IMR-90 (cell line): ENCODE data around the gene PSMG3. TPM values are rescaled to one million over a fixed set of nuclear protein-coding genes. Genes with fewer than 3 reads are reported as not detected.

ENCODE experiments used
- ATAC-seq: fragments of 200-7000 bp; cut with Tn5 transposase; 2 replicates; pipeline ENCODE4 v1.9.1; 2020; ENCODE audit warnings: low read depth, mild to moderate bottlenecking, moderate library complexity
- BruUV-seq: library from RNA; stranded (reverse); fragments of 400-500 nt; replicated peaks from 2 replicates; lab custom pipeline; 2021; lab: Mats Ljungman, UMichigan
- CTCF ChIA-PET: fragments of 300-600 bp; formaldehyde crosslinking; extraction: SDS; loops from one replicate; lab custom pipeline; 2021; ENCODE audit warnings: antibody characterized with exemption; lab: Yijun Ruan, JAX
- POLR2A ChIA-PET: fragments of 300-600 bp; sonication (Branson Sonifier 250); formaldehyde crosslinking; loops from one replicate; lab custom pipeline; 2022; ENCODE audit warnings: antibody characterized with exemption; ENCODE audit not compliant: unreplicated experiment; lab: Charles Lee
- DNase-seq: peaks from one replicate; pipeline ENCODE4 v3.0.0; 2013
- H2AFZ ChIP-seq: replicated peaks from 2 replicates; pipeline ENCODE3; 2013; ENCODE audit warnings: low read length, mild to moderate bottlenecking; ENCODE audit not compliant: poor library complexity
- H2AK5ac ChIP-seq: 2 replicates; pipeline ENCODE4 v1.6.1; 2013; ENCODE audit warnings: low read depth, low read length, inconsistent platforms
- H2AK9ac ChIP-seq: replicated peaks from 2 replicates; pipeline ENCODE3; 2013; ENCODE audit warnings: mild to moderate bottlenecking, low read depth, low read length, moderate library complexity; ENCODE audit not compliant: poor library complexity
- H2BK120ac ChIP-seq: 2 replicates; pipeline ENCODE4 v1.6.1; 2013; ENCODE audit warnings: low read depth, low read length, inconsistent platforms
- H2BK15ac ChIP-seq: 3 replicates; pipeline ENCODE4 v1.6.1; 2013; ENCODE audit warnings: low read depth, low read length, inconsistent platforms
- H2BK20ac ChIP-seq: 2 replicates; pipeline ENCODE4 v1.6.1; 2013; ENCODE audit warnings: low read depth, mild to moderate bottlenecking, inconsistent platforms, low read length, moderate library complexity
- H2BK5ac ChIP-seq: 2 replicates; pipeline ENCODE4 v1.6.1; 2013; ENCODE audit warnings: mild to moderate bottlenecking, low read depth, low read length, inconsistent platforms; ENCODE audit not compliant: poor library complexity, severe bottlenecking
- H3K14ac ChIP-seq: replicated peaks from 2 replicates; pipeline ENCODE4 v1.6.1; 2013; ENCODE audit warnings: low read depth, low read length, inconsistent platforms
- H3K18ac ChIP-seq: 2 replicates; pipeline ENCODE4 v1.6.1; 2013; ENCODE audit warnings: low read depth, low read length, control low read depth
- H3K23ac ChIP-seq: 2 replicates; pipeline ENCODE4 v1.6.1; 2013; ENCODE audit warnings: low read depth, low read length, inconsistent platforms
- H3K27ac ChIP-seq: 2 replicates; pipeline ENCODE4 v1.5.1; 2013; ENCODE audit warnings: mild to moderate bottlenecking, control low read depth, low read length; ENCODE audit not compliant: insufficient read depth
- H3K27me3 ChIP-seq: 2 replicates; pipeline ENCODE4 v1.6.1; 2013; ENCODE audit warnings: low read length; ENCODE audit not compliant: control insufficient read depth, insufficient read depth
- H3K36me3 ChIP-seq: 2 replicates; pipeline ENCODE4 v1.6.1; 2013; ENCODE audit warnings: low read length, mixed read lengths; ENCODE audit not compliant: control insufficient read depth, insufficient read depth
- H3K4ac ChIP-seq: 2 replicates; pipeline ENCODE4 v1.6.1; 2013; ENCODE audit warnings: low read depth, low read length, inconsistent platforms
- H3K4me1 ChIP-seq: 2 replicates; pipeline ENCODE4 v1.6.1; 2013; ENCODE audit warnings: low read length, mixed read lengths; ENCODE audit not compliant: control insufficient read depth, insufficient read depth
- H3K4me2 ChIP-seq: 2 replicates; pipeline ENCODE4 v1.6.1; 2013; ENCODE audit warnings: low read depth, mild to moderate bottlenecking, control low read depth, low read length, moderate library complexity
- H3K4me3 ChIP-seq: 2 replicates; pipeline ENCODE4 v1.5.1; 2013; ENCODE audit warnings: low read depth, mild to moderate bottlenecking, control low read depth, low read length, moderate library complexity; ENCODE audit not compliant: insufficient read depth
- H3K56ac ChIP-seq: 2 replicates; pipeline ENCODE4 v1.6.1; 2013; ENCODE audit warnings: low read length, inconsistent platforms; ENCODE audit not compliant: insufficient read depth; ENCODE audit errors: extremely low read depth
- H3K79me1 ChIP-seq, 2 experiments: 2 replicates each; pipeline ENCODE4 v1.6.1; 2013; ENCODE audit warnings: low read length in 2 of 2, inconsistent platforms in 1 of 2, low read depth in 1 of 2
- H3K9ac ChIP-seq: 2 replicates; pipeline ENCODE4 v1.6.1; 2013; ENCODE audit warnings: low read depth, low read length, control low read depth
- H3K9me1 ChIP-seq: 2 replicates; pipeline ENCODE4 v1.6.1; 2013; ENCODE audit warnings: low read length, inconsistent platforms; ENCODE audit not compliant: insufficient read depth
- H3K9me3 ChIP-seq: 2 replicates; pipeline ENCODE4 v1.6.1; 2013; ENCODE audit warnings: low read length; ENCODE audit not compliant: control insufficient read depth, insufficient read depth
- H4K20me1 ChIP-seq: 2 replicates; pipeline ENCODE4 v1.6.1; 2013; ENCODE audit warnings: low read length, inconsistent platforms; ENCODE audit not compliant: insufficient read depth
- H4K5ac ChIP-seq: 2 replicates; pipeline ENCODE4 v1.6.1; 2013; ENCODE audit warnings: mild to moderate bottlenecking, low read depth, low read length, control low read depth
- H4K8ac ChIP-seq, 2 experiments: 2 replicates each; pipeline ENCODE4 v1.6.1; 2013; ENCODE audit warnings: low read depth in 2 of 2, low read length in 2 of 2, control low read depth in 1 of 2, inconsistent platforms in 1 of 2
- H4K91ac ChIP-seq: 2 replicates; pipeline ENCODE4 v1.6.1; 2013; ENCODE audit warnings: low read depth, low read length, inconsistent platforms; ENCODE audit not compliant: insufficient read depth
- BHLHE40 ChIP-seq: fragments of 150-350 bp; IDR thresholded peaks from 2 replicates; pipeline ENCODE4 v1.6.1; 2016; ENCODE audit warnings: mild to moderate bottlenecking, low read depth, low read length
- CEBPB ChIP-seq: IDR thresholded peaks from 2 replicates; pipeline ENCODE4 v1.6.1; 2012; ENCODE audit warnings: low read depth, low read length, improper control_type of control experiment
- CTCF ChIP-seq: conservative IDR thresholded peaks from 2 replicates; pipeline ENCODE4 v1.5.1; 2012; ENCODE audit warnings: mild to moderate bottlenecking, low read depth, low read length, improper control_type of control experiment
- ELK1 ChIP-seq: fragments of 150-350 bp; IDR thresholded peaks from 2 replicates; pipeline ENCODE4 v1.6.1; 2016; ENCODE audit warnings: low read depth, mild to moderate bottlenecking, low read length, moderate library complexity, borderline replicate concordance
- MAFK ChIP-seq: IDR thresholded peaks from 2 replicates; pipeline ENCODE4 v1.6.1; 2012; ENCODE audit warnings: low read depth, low read length, improper control_type of control experiment
- MAZ ChIP-seq: IDR thresholded peaks from 2 replicates; pipeline ENCODE4 v1.6.1; 2012; ENCODE audit warnings: low read depth, mild to moderate bottlenecking, low read length, improper control_type of control experiment, moderate library complexity, borderline replicate concordance
- MXI1 ChIP-seq: IDR thresholded peaks from 2 replicates; pipeline ENCODE4 v1.6.1; 2012; ENCODE audit warnings: low read depth, mild to moderate bottlenecking, low read length, moderate library complexity, borderline replicate concordance
- NFE2L2 ChIP-seq: fragments of 150-350 bp; IDR thresholded peaks from 2 replicates; pipeline ENCODE4 v1.6.1; 2016; ENCODE audit warnings: low read depth, mild to moderate bottlenecking, low read length
- POLR2A ChIP-seq: IDR thresholded peaks from 2 replicates; pipeline ENCODE4 v1.6.1; 2012; ENCODE audit warnings: mild to moderate bottlenecking, low read depth, low read length
- RAD21 ChIP-seq: IDR thresholded peaks from 2 replicates; pipeline ENCODE4 v1.6.1; 2012; ENCODE audit warnings: low read length, improper control_type of control experiment
- RFX5 ChIP-seq: IDR thresholded peaks from 2 replicates; pipeline ENCODE4 v1.8.0; 2012; ENCODE audit warnings: low read depth, mild to moderate bottlenecking, low read length, moderate library complexity
- SMC3 ChIP-seq: fragments of 150-350 bp; IDR thresholded peaks from 2 replicates; pipeline ENCODE4 v1.6.1; 2016; ENCODE audit warnings: low read depth, mild to moderate bottlenecking, antibody characterized with exemption, low read length, moderate library complexity
- USF2 ChIP-seq: fragments of 150-350 bp; IDR thresholded peaks from 2 replicates; pipeline ENCODE4 v1.6.1; 2017; ENCODE audit warnings: mild to moderate bottlenecking, antibody characterized with exemption, low read length, low read depth
- WGBS, 2 experiments: methylation state at CpG; one replicate each; pipeline versions ENCODE4 v1.1.5 to v1.1.7; 2013; ENCODE audit warnings: missing lambda C conversion rate in 2 of 2; ENCODE audit not compliant: insufficient read length in 1 of 2; ENCODE audit errors: extremely low coverage in 2 of 2; 5-methylcytosine and 5-hydroxymethylcytosine counted together
- dilution Hi-C: fragments of 300-500 bp; cut with HindIII; formaldehyde crosslinking; loops from one replicate; pipeline ENCODE4 v1.14.3; 2018; ENCODE audit warnings: low sequenced_read_pairs; ENCODE audit not compliant: unreplicated experiment
- in situ Hi-C: fragments of 300-500 bp; cut with MboI; formaldehyde crosslinking; loops from 3 replicates; pipeline ENCODE4 v1.14.3; 2019; ENCODE audit warnings: low sequenced_read_pairs, inconsistent platforms, mixed read lengths
- intact Hi-C: fragments of 100-400 bp; cut with micrococcal nuclease; formaldehyde crosslinking; loops from 2 replicates; pipeline ENCODE4 v1.10.0; 2022
- polyA plus RNA-seq, 3 experiments: library from polyadenylated mRNA; depleted of rRNA; stranded (reverse); fragments of >200 nt; gene quantifications; 2 replicates each; pipeline ENCODE4 v1.2.3, GENCODE V29; 2012; ENCODE audit warnings: low replicate concordance in 1 of 3
- total RNA-seq: library from RNA; depleted of rRNA; stranded (reverse); fragments of >200 nt; gene quantifications from 2 replicates; pipeline ENCODE4 v1.2.3, GENCODE V29; 2012

The PSMG3 gene
- total and polyA plus RNA-seq, 2 of the 4 experiments (the other 2 are of a cell fraction) = 37.3 to 54.1 TPM

GRCh38 chr7:1536743-1537534, 32.9 kb downstream of the PSMG3 start:
- peak; percentile 74 for ATAC-seq
- DNase-seq = peak; percentile 99
- Histone ChIP-seq H3K4me3 (peak overlapping the region; percentile 41), H2BK5ac (peak overlapping the region; percentile 99), H2BK15ac (peak overlapping the region; percentile 94; the same call in 2 of the 3 replicates), H3K9me3 (no peaks in the 10 kb centered on the region), H4K5ac (peak overlapping the region; percentile 72), H2AFZ (peak overlapping the region; percentile 88), H3K9me1 (peaks cover 13% of the 10 kb centered on the region), H4K20me1 (peaks cover 50% of the 10 kb centered on the region), H3K4me1 (peaks cover 36% of the 10 kb centered on the region), H4K8ac (peak overlapping the region; percentile 83 to 89), H2BK20ac (peak overlapping the region; percentile 89), H3K14ac (peak overlapping the region; percentile 97), H3K4me2 (peak overlapping the region; percentile 82), H3K9ac (peak overlapping the region; percentile 64), H4K91ac (peak overlapping the region; percentile 99), H2BK120ac (peak overlapping the region; percentile 97), H3K36me3 (peaks cover 24% of the 10 kb centered on the region), H3K56ac (peak overlapping the region; percentile 86), H3K27ac (peak overlapping the region; percentile 96), H3K79me1 (peaks cover 0 to 65% of the 10 kb centered on the region in 2 experiments; a peak in 3 of 4 replicates), H2AK9ac (peak overlapping the region; percentile 100), H3K18ac (peak overlapping the region; percentile 83), H2AK5ac (peak overlapping the region; percentile 99), H3K4ac (peak overlapping the region; percentile 99), H3K23ac (peak overlapping the region; percentile 98), H3K27me3 (no peaks in the 10 kb centered on the region)
- dilution Hi-C loops (no loop called here), in situ Hi-C loops (no loop called here), intact Hi-C loops (loop anchor here (2.0 to 5.0 kb wide), 2 partner anchors 34 to 35 kb away; partner anchors contain the start of genes INTS1 and PSMG3)
- no TSS peak for BruUV-seq
- POLR2A ChIA-PET = no interaction called here
- WGBS, 2 experiments = 6% methylated on average over 29 of the region's 52 CpGs; no CpG with 5 or more reads in 1 of the 2 experiments
- CTCF ChIA-PET = interaction anchor here (0.6 kb wide), 1 partner anchor 32 kb away, joined by 3 read pairs; no protein-coding TSS in a partner anchor
- TF ChIP-seq SMC3 (no peak; the same call in 1 of the 2 replicates), ELK1 (no peak), POLR2A (no peak), CTCF (no peak), USF2 (peak; percentile 3; the same call in 1 of the 2 replicates), CEBPB (no peak), RFX5 (no peak), RAD21 (no peak), MXI1 (peak; percentile 26; the same call in 1 of the 2 replicates), MAZ (peak; percentile 76; the same call in 1 of the 2 replicates), NFE2L2 (0 out of 2 replicates have a peak, but pooled peaks have one; percentile 5), MAFK (no peak), BHLHE40 (peak; percentile 69)
